Neuron (in vitro differentiated cells): ENCODE results near the gene UBE3C.

Source experiments
- H2AFZ ChIP-seq: one replicate; pipeline ENCODE4 v1.6.1; 2013; ENCODE audit warnings: low read depth, mild to moderate bottlenecking, inconsistent platforms, low read length, moderate library complexity
- H3K27me3 ChIP-seq: one replicate; pipeline ENCODE4 v1.6.1; 2013; ENCODE audit warnings: low read length; ENCODE audit not compliant: insufficient read depth
- H3K36me3 ChIP-seq: one replicate; pipeline ENCODE4 v1.6.1; 2013; ENCODE audit warnings: low read length; ENCODE audit not compliant: insufficient read depth
- H3K4me1 ChIP-seq: one replicate; pipeline ENCODE4 v1.6.1; 2013; ENCODE audit warnings: low read length; ENCODE audit not compliant: insufficient read depth
- H3K4me3 ChIP-seq: 2 replicates; pipeline ENCODE4 v1.5.1; 2013; ENCODE audit warnings: mild to moderate bottlenecking, low read length, moderate library complexity
- H3K9me3 ChIP-seq: one replicate; pipeline ENCODE4 v1.6.1; 2013; ENCODE audit warnings: low read length

Gene UBE3C

DNA sequence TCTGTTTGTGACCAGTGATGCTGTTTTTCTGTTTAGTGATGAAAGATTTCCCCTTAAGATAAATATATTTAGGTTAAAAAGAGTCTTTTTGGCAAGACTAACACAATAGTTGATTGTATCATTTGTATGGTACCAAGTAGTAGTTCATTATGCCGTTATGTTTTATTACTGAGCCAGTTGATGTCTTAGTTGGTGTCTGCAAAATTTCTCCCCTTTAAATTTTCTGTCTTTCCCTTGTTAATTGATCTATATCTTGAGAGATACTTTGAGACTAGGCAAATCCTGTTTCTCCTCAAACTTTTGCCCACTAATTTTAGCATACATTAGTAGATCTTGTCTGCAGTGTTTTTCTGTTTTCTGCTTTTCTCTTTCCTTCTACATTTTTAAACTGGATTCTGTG is 21.7 kb downstream of the UBE3C start:
- H3K4me3 ChIP-seq: no peak overlapping the region
- H2AFZ ChIP-seq: no peak overlapping the region
- H3K36me3 ChIP-seq: peaks cover 19% of the 10 kb centered on the region
- H3K27me3 ChIP-seq: no peaks in the 10 kb centered on the region
- H3K9me3 ChIP-seq: peaks cover 9% of the 10 kb centered on the region
- no peaks in the 10 kb centered on the region for H3K4me1 ChIP-seq

DNA sequence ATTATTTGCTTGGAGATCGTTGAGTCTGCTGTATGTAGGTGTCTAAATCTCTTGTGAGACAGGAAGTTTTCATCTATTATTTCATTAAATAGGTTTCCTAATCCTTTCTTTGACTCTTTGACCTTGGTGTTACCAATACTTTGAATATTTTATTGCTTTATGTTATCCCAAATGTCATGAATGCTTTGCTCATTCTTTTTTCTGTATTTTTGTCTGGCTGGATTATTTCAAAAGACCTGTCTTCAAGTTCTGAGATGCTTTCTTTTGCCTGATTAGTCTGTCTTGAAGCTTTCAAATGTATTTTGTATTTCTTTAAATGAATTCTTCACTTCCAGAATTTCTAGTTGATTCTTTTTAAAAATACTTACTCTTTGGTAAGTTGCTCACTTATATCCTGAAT is 27.3 kb downstream of the UBE3C start:
- H3K4me1 ChIP-seq: no peaks in the 10 kb centered on the region
- H3K36me3 ChIP-seq: peaks cover 44% of the 10 kb centered on the region
- H3K27me3 ChIP-seq: no peaks in the 10 kb centered on the region
- H3K4me3 ChIP-seq: no peak overlapping the region
- no peak overlapping the region for H2AFZ ChIP-seq
- H3K9me3 ChIP-seq: peaks cover 11% of the 10 kb centered on the region

GRCh38 chr7:157168571-157168970 is 29.8 kb downstream of the UBE3C start:
- Histone ChIP-seq H3K4me1 (no peaks in the 10 kb centered on the region), H3K36me3 (peaks cover 61% of the 10 kb centered on the region), H3K9me3 (peaks cover 8% of the 10 kb centered on the region), H3K27me3 (no peaks in the 10 kb centered on the region), H3K4me3 (no peak overlapping the region), H2AFZ (no peak overlapping the region)

- Histone ChIP-seq H3K36me3 (peaks cover 74% of the 10 kb centered on the region), H3K4me3 (no peak overlapping the region), H3K27me3 (no peaks in the 10 kb centered on the region), H3K4me1 (no peaks in the 10 kb centered on the region), H2AFZ (no peak overlapping the region), H3K9me3 (no peaks in the 10 kb centered on the region)
Measured at GRCh38 chr7:157176771-157177170, 38.0 kb downstream of the UBE3C start.

DNA sequence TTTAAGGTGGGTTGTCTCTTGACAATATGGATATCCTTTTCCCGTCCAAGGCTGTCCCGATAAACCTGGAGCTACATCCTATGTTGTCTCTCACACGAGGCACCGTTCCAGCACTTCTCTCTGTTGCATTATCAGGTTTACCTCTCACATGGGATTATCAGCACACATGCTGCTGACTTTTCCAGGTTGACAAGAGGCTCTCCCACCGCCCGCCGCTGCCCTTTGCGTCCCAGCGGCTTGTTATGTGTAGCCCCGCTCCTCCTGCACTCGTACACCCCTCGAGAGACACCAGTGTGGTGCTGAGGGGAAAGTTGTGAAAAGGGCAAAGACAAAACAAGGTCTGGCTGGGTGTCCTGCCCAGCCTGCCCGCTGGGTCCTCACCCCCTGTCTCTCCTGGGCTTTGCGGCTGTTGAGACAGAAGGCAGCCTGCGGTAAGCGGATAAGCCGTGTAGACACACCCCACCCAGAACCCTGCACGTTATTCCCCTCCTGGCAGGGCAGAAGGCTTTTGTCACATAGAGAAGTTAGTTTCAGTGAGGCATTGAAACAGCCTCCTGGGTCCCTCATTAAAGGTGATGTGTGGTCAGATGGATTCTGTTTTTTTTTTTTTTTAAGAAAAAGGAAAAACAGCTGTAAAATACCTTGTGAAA is 38.7 kb downstream of the UBE3C start:
- H2AFZ ChIP-seq: no peak overlapping the region
- H3K4me1 ChIP-seq: no peaks in the 10 kb centered on the region
- peaks cover 75% of the 10 kb centered on the region for H3K36me3 ChIP-seq

GRCh38 chr7:157177983-157178381 is 39.3 kb downstream of the UBE3C start:
- Histone ChIP-seq H3K4me1 (no peaks in the 10 kb centered on the region), H3K36me3 (peaks cover 73% of the 10 kb centered on the region), H3K9me3 (no peaks in the 10 kb centered on the region), H3K4me3 (no peak overlapping the region), H2AFZ (no peak overlapping the region), H3K27me3 (no peaks in the 10 kb centered on the region)

More for the DNA sequence above, 38.7 kb downstream of the UBE3C start:
- Histone ChIP-seq H3K27me3 (no peaks in the 10 kb centered on the region), H3K9me3 (no peaks in the 10 kb centered on the region), H3K4me3 (no peak overlapping the region)

DNA sequence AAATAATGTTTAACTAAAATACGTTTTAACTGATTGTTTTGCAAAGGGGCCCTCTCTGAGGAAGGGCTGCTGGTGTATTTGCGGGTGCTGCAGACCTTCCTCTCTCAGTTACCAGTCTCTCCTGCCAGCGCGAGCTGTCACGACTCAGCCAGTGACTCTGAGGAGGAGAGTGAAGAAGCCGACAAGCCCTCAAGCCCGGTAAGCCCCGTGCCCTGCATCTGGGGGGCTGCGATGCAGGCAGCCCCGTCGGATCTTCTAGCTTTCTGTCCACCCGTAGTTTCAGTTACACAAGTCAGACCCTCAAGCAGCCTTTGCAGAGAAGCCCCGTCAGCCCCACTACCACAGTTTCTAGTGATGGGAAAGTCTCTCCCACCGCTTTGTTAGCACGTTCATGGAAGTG is 45.1 kb downstream of the UBE3C start:
- H2AFZ ChIP-seq: no peak overlapping the region
- peaks cover 82% of the 10 kb centered on the region for H3K36me3 ChIP-seq
- no peak overlapping the region for H3K4me3 ChIP-seq
- no peaks in the 10 kb centered on the region for H3K9me3 ChIP-seq
- no peaks in the 10 kb centered on the region for H3K4me1 ChIP-seq
- H3K27me3 ChIP-seq: no peaks in the 10 kb centered on the region

GRCh38 chr7:157188091-157188665 is 49.5 kb downstream of the UBE3C start:
- H3K4me3 ChIP-seq: no peak overlapping the region
- no peaks in the 10 kb centered on the region for H3K27me3 ChIP-seq
- no peak overlapping the region for H2AFZ ChIP-seq
- H3K9me3 ChIP-seq: no peaks in the 10 kb centered on the region
- H3K4me1 ChIP-seq: no peaks in the 10 kb centered on the region
- peaks cover 83% of the 10 kb centered on the region for H3K36me3 ChIP-seq

DNA sequence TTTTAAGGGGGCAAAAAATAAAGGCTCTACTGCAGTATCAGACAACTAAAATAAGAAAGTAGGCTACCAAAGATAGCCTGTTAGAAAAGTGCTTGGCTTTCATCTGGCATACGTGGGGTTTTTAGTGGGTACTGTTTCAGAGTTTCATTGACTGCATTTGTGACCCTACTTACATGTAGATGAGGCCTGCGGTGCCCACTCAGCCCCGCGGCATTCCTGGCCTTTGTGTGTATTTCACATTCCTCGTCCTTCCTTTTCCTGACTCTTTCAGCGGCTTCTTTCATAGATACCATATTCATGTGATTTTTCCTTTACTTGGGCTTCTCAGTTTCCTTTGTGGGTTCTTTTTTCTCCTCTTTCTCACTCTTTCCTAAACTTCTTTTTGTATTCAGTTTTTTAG is 50.7 kb downstream of the UBE3C start:
- Histone ChIP-seq H3K9me3 (no peaks in the 10 kb centered on the region), H2AFZ (no peak overlapping the region), H3K4me1 (no peaks in the 10 kb centered on the region), H3K36me3 (peaks cover 75% of the 10 kb centered on the region), H3K4me3 (no peak overlapping the region), H3K27me3 (no peaks in the 10 kb centered on the region)

DNA sequence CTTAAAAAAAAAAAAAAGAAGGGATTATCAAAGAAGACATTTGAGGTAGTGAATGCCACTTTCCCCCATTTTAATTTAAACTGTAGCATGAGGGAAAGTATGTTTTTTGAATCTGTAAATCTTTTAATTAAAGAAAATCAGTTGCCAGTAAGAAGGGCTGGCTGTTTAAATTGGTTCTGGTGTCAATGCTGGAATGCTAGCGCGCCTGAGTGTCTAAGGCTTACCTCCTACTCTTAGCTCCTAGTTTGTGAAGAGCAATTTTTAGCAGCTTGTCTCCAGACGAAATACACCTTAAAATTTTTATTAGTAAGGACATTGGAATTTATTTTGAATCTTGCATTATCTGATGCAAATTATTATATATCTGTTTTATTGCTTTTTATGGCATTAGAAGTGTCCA is 54.1 kb downstream of the UBE3C start:
- Histone ChIP-seq H2AFZ (no peak overlapping the region), H3K9me3 (peaks cover 3% of the 10 kb centered on the region), H3K36me3 (peaks cover 75% of the 10 kb centered on the region), H3K4me3 (no peak overlapping the region), H3K4me1 (no peaks in the 10 kb centered on the region), H3K27me3 (no peaks in the 10 kb centered on the region)

GRCh38 chr7:157193274-157193673 is 54.5 kb downstream of the UBE3C start:
- H3K4me3 ChIP-seq: no peak overlapping the region
- no peaks in the 10 kb centered on the region for H3K27me3 ChIP-seq
- peaks cover 3% of the 10 kb centered on the region for H3K9me3 ChIP-seq
- peaks cover 75% of the 10 kb centered on the region for H3K36me3 ChIP-seq
- H2AFZ ChIP-seq: no peak overlapping the region
- H3K4me1 ChIP-seq: no peaks in the 10 kb centered on the region

DNA sequence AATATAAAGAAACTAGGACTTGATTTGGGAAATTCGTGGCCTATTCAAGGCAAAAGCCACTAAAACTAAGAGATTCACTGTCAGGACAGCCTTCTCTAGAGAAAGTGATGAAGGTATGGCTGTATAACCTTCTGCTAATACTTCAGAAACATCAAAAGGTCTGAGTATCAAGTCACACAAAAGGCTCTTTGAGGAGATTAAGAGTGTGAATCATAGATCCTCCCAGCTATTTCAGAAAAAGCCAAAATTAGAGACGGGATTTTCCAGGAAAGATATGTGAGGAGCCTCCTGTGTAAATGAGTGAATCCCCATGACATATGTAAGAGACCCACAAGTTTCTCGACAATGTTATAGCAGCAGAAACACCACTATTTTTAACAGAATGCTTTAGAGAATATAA is 56.2 kb downstream of the UBE3C start:
- H2AFZ ChIP-seq: no peak overlapping the region
- peaks cover 3% of the 10 kb centered on the region for H3K9me3 ChIP-seq
- no peaks in the 10 kb centered on the region for H3K27me3 ChIP-seq
- no peaks in the 10 kb centered on the region for H3K4me1 ChIP-seq
- peaks cover 67% of the 10 kb centered on the region for H3K36me3 ChIP-seq
- H3K4me3 ChIP-seq: no peak overlapping the region

GRCh38 chr7:157195868-157196267 is 57.1 kb downstream of the UBE3C start:
- Histone ChIP-seq H3K4me3 (no peak overlapping the region), H2AFZ (no peak overlapping the region), H3K27me3 (no peaks in the 10 kb centered on the region), H3K9me3 (peaks cover 3% of the 10 kb centered on the region), H3K4me1 (no peaks in the 10 kb centered on the region), H3K36me3 (peaks cover 61% of the 10 kb centered on the region)

- no peaks in the 10 kb centered on the region for H3K9me3 ChIP-seq
- H3K36me3 ChIP-seq: peaks cover 56% of the 10 kb centered on the region
- no peaks in the 10 kb centered on the region for H3K4me1 ChIP-seq
- H3K4me3 ChIP-seq: no peak overlapping the region
- H2AFZ ChIP-seq: no peak overlapping the region
- no peaks in the 10 kb centered on the region for H3K27me3 ChIP-seq
Measured at GRCh38 chr7:157204134-157204533, 65.4 kb downstream of the UBE3C start.
